Subcutaneous preadipocyte (primary cell): Measurements from ENCODE around the gene LRTM2. TPM values are rescaled to one million over a fixed set of nuclear protein-coding genes. Genes with fewer than 3 reads are reported as not detected.

Experiments used
- total RNA-seq: library from RNA; depleted of rRNA; stranded (reverse); fragments of >200 nt; gene quantifications from 2 replicates; pipeline ENCODE4 v1.2.3, GENCODE V29; 2012

The LRTM2 gene
- not detected in 2 replicates for total RNA-seq

DNA sequence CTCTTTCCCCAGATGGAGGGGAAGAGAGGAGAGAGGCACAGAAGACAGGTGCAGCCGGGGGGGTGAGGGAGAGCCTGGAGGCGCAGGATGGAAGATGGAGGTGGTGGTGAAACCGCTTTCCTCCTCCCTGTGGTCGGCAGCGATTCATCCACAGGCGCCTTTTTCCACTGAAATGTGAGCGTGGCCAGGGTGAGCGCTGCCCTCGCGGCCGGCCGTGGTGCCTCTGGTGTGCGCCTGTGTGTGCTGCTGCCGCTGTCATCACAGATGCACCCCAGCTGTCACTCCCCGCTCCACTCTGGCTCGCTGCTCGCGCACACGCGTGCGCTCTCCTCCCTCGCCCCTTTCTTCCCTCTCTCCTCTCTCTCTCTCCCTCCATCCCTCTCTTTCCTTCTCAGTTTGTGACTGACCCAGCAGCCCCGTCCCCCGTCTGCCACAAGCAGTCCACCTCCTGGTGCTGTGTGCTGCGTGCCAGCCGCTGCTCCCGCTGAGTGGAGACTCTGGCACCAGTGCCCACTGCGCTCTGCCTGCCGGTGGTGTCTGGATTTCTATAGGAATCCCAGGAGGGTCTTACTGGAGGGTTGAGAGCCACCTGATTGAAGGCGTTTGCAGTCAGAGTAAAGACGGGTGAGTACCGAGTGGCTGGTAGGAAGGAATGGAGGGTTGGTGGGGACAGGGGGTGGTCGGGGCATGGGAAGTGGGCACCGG lies at the start of gene LRTM2:
LRTM2 (plus strand) TSS at position 375 of the 705 bp plus-strand sequence. CDS start 7,584 bp downstream, outside the sequence.

Other genes with a start within 250 kb of the LRTM2 start
- gene FBXL14, start 226.0 kb upstream of the LRTM2 start, total RNA-seq, result 8.8 and 14.1 TPM in 2 replicates
- gene WNT5B, start 191.3 kb upstream of the LRTM2 start, total RNA-seq, result 56.6 and 76.4 TPM in 2 replicates
- gene ADIPOR2, start 129.5 kb upstream of the LRTM2 start, total RNA-seq, result 25.0 and 38.3 TPM in 2 replicates
- 0.20 and 1.8 TPM in 2 replicates for gene CACNA2D4, start 98.1 kb downstream of the LRTM2 start, total RNA-seq
- gene DCP1B, start 183.9 kb downstream of the LRTM2 start, total RNA-seq, result 15.1 and 15.4 TPM in 2 replicates
- gene CACNA1C, start 232.4 kb downstream of the LRTM2 start, total RNA-seq, result 5.1 and 9.6 TPM in 2 replicates